Epithelial cell of proximal tubule (primary cell): ENCODE results near the gene EXOC1. TPM values are rescaled to one million over a fixed set of nuclear protein-coding genes. Genes with fewer than 3 reads are reported as not detected.

Experiments
- DNase-seq: peaks from one replicate; pipeline ENCODE4 v3.0.0-alpha.2; 2011; ENCODE audit warnings: low read depth
- H3K4me3 ChIP-seq: 2 replicates; pipeline ENCODE4 v1.5.1; 2011; ENCODE audit warnings: low read depth, mild to moderate bottlenecking, low read length
- CTCF ChIP-seq: conservative IDR thresholded peaks from 2 replicates; pipeline ENCODE4 v1.5.1; 2012; ENCODE audit warnings: low read depth, mild to moderate bottlenecking, low read length
- total RNA-seq: library from RNA; depleted of rRNA; stranded (reverse); fragments of >200 nt; gene quantifications from 2 replicates; pipeline ENCODE4 v1.2.3, GENCODE V29; 2015

The EXOC1 gene
- total RNA-seq, 1 donor from 2014 or later: 16.8 TPM

- no peak overlapping the region for H3K4me3 ChIP-seq
- DNase-seq: peak; percentile 42
- no peak for TF ChIP-seq CTCF
Observed at GRCh38 chr4:55910140-55910539, 56.7 kb downstream of the EXOC1 start.

- no peak overlapping the region for H3K4me3 ChIP-seq
- no peak for DNase-seq
- TF ChIP-seq CTCF: no peak
Observed at GRCh38 chr4:55912249-55912648, 58.8 kb downstream of the EXOC1 start.

- DNase-seq: no peak
- no peak overlapping the region for H3K4me3 ChIP-seq
- TF ChIP-seq CTCF: no peak
Observed at GRCh38 chr4:55920571-55920970, 67.1 kb downstream of the EXOC1 start.

- no peak overlapping the region for H3K4me3 ChIP-seq
- DNase-seq: no peak
- no peak for TF ChIP-seq CTCF
Observed at GRCh38 chr4:55921093-55921492, 67.6 kb downstream of the EXOC1 start.

- TF ChIP-seq CTCF: no peak
- DNase-seq: no peak
- H3K4me3 ChIP-seq: no peak overlapping the region
Observed at GRCh38 chr4:55925241-55925640, 71.8 kb downstream of the EXOC1 start.

- no peak for TF ChIP-seq CTCF
- H3K4me3 ChIP-seq: no peak overlapping the region
- DNase-seq: no peak
Observed at GRCh38 chr4:55926610-55927009, 73.2 kb downstream of the EXOC1 start.

- H3K4me3 ChIP-seq: no peak overlapping the region
- no peak for TF ChIP-seq CTCF
- DNase-seq: no peak
Observed at GRCh38 chr4:55927803-55928437, 74.5 kb downstream of the EXOC1 start.
